ENCODE data around the gene IFNAR2. TPM values are rescaled to one million over a fixed set of nuclear protein-coding genes. Genes with fewer than 3 reads are reported as not detected.
A peak's percentile ranks its signal among the peaks of the same experiment; 100 is the strongest.

IFNAR2 gene
- total and polyA plus RNA-seq, 8 donors = 4.0 to 26.8 (median 8.0) TPM

GRCh38 chr21:33205476-33205875 is 24.3 kb upstream of the IFNAR2 start:
- intact Hi-C loops (cut with DNase I) = no loop called here
- H3K9me3 ChIP-seq = no peaks in the 10 kb centered on the region
- 85 to 88% methylated on average over 5 of the region's 5 CpGs for WGBS, 2 donors
- ATAC-seq (no peak), DNase-seq (no peak), FAIRE-seq (no peak)
- H3K4me1 ChIP-seq = peaks cover 0 to 19% (median 8%) of the 10 kb centered on the region in 3 donors
- H3K27ac ChIP-seq = peak overlapping the region in 1 of 4 donors; percentile 22
- no peak overlapping the region for H3K4me3 ChIP-seq
- H3K36me3 ChIP-seq = no peaks in the 10 kb centered on the region
- TF ChIP-seq CTCF (IDR thresholded peaks at IDR 0.05) = no peak
- no peaks in the 10 kb centered on the region for H3K27me3 ChIP-seq

- H3K9me3 ChIP-seq = no peaks in the 10 kb centered on the region
- H3K4me3 ChIP-seq = no peak overlapping the region
- no peak for TF ChIP-seq CTCF (IDR thresholded peaks at IDR 0.05)
- H3K27ac ChIP-seq = no peak overlapping the region
- ATAC-seq = no peak
- DNase-seq = no peak
- no peaks in the 10 kb centered on the region for H3K27me3 ChIP-seq
- WGBS, 2 donors = 77 to 79% methylated on average over 10 of the region's 10 CpGs
- no peak for FAIRE-seq
- peaks cover 0 to 19% (median 8%) of the 10 kb centered on the region in 3 donors for H3K4me1 ChIP-seq
- H3K36me3 ChIP-seq = no peaks in the 10 kb centered on the region
- intact Hi-C loops (cut with DNase I) = no loop called here
Measured at GRCh38 chr21:33206771-33207281, 22.9 kb upstream of the IFNAR2 start.

- ATAC-seq (no peak), DNase-seq (no peak), FAIRE-seq (no peak)
- Histone ChIP-seq H3K4me1 (peaks cover 0 to 25% (median 8%) of the 10 kb centered on the region in 3 donors), H3K4me3 (no peak overlapping the region), H3K36me3 (no peaks in the 10 kb centered on the region), H3K27me3 (no peaks in the 10 kb centered on the region), H3K9me3 (no peaks in the 10 kb centered on the region), H3K27ac (no peak overlapping the region)
- TF ChIP-seq CTCF (IDR thresholded peaks at IDR 0.05) = no peak
- intact Hi-C loops (cut with DNase I) = no loop called here
- WGBS, 2 donors = 81 to 83% methylated on average over 4 of the region's 4 CpGs
Measured at GRCh38 chr21:33207449-33208149, 22.1 kb upstream of the IFNAR2 start.

GRCh38 chr21:33208534-33208933 is 21.2 kb upstream of the IFNAR2 start:
- WGBS, 2 donors = 95 to 100% methylated on average over 1 of the region's 1 CpG

More at GRCh38 chr21:33208534-33208933, 21.2 kb upstream of the IFNAR2 start:
- Histone ChIP-seq H3K27ac (no peak overlapping the region), H3K27me3 (no peaks in the 10 kb centered on the region), H3K4me1 (peaks cover 0 to 20% (median 5%) of the 10 kb centered on the region in 3 donors), H3K36me3 (no peaks in the 10 kb centered on the region), H3K4me3 (no peak overlapping the region), H3K9me3 (no peaks in the 10 kb centered on the region)
- DNase-seq (no peak), ATAC-seq (no peak), FAIRE-seq (no peak)
- no peak for TF ChIP-seq CTCF (IDR thresholded peaks at IDR 0.05)
- intact Hi-C loops (cut with DNase I) = no loop called here

All from pancreas (tissue), 10 donors.